RWPE1 (cell line): Measurements from ENCODE around the gene BMP2.

Experiments used
- CTCF ChIA-PET: fragments of 350-600 bp; sonication (Branson Sonifier 250); formaldehyde crosslinking; extraction: SDS; loops from one replicate; lab custom pipeline; 2021; lab: Yijun Ruan, JAX
- POLR2A ChIA-PET: fragments of 400-600 bp; formaldehyde crosslinking; extraction: SDS; loops from one replicate; lab custom pipeline; 2020; ENCODE audit warnings: antibody characterized with exemption; ENCODE audit not compliant: low non-redundant PET; lab: Yijun Ruan, JAX
- DNase-seq: peaks from one replicate; pipeline ENCODE4 v3.0.0; 2012; ENCODE audit warnings: low spot score
- H3K27ac ChIP-seq: fragments of 450-650 bp; 2 replicates; pipeline ENCODE4 v1.5.1; 2017
- CTCF ChIP-seq: fragments of 450-650 bp; conservative IDR thresholded peaks from 2 replicates; pipeline ENCODE4 v1.5.1; 2017; ENCODE audit warnings: low read depth, mild to moderate bottlenecking

The BMP2 gene

GRCh38 chr20:6767536-6768227 is at the start of gene BMP2:
Gene BMP2, plus strand, starts transcription at chr20:6767686. Its CDS starts 2,441 bp downstream, at chr20:6770127.
- peak; percentile 52 for DNase-seq
- ChIA-PET CTCF (interaction anchor here (1.4 to 1.9 kb wide), 2 partner anchors 131 to 518 kb away, joined by 4 to 5 read pairs; no protein-coding TSS in a partner anchor), POLR2A (no interaction called here)
- peak; percentile 32 for TF ChIP-seq CTCF
- H3K27ac ChIP-seq: peak within 1 kb of the TSS; percentile 88

GRCh38 chr20:6718662-6719368 is 48.7 kb upstream of the BMP2 start:
- POLR2A ChIA-PET: no interaction called here
- peak; percentile 88 for DNase-seq
- no peak overlapping the region for H3K27ac ChIP-seq

GRCh38 chr20:6719369-6719721 is 48.1 kb upstream of the BMP2 start:
- TF ChIP-seq CTCF: no peak
- no peak overlapping the region for H3K27ac ChIP-seq
- ChIA-PET POLR2A (no interaction called here), CTCF (no interaction called here)
- no peak for DNase-seq

More at GRCh38 chr20:6718662-6719368, 48.7 kb upstream of the BMP2 start:
- CTCF ChIA-PET: interaction anchor here (1.1 kb wide), 1 partner anchor 82 kb away, joined by 3 read pairs; no protein-coding TSS in a partner anchor
- no peak for TF ChIP-seq CTCF

GRCh38 chr20:6726761-6727160 is 40.7 kb upstream of the BMP2 start:
- no peak overlapping the region for H3K27ac ChIP-seq
- no peak for TF ChIP-seq CTCF
- ChIA-PET CTCF (no interaction called here), POLR2A (no interaction called here)
- no peak for DNase-seq

DNA sequence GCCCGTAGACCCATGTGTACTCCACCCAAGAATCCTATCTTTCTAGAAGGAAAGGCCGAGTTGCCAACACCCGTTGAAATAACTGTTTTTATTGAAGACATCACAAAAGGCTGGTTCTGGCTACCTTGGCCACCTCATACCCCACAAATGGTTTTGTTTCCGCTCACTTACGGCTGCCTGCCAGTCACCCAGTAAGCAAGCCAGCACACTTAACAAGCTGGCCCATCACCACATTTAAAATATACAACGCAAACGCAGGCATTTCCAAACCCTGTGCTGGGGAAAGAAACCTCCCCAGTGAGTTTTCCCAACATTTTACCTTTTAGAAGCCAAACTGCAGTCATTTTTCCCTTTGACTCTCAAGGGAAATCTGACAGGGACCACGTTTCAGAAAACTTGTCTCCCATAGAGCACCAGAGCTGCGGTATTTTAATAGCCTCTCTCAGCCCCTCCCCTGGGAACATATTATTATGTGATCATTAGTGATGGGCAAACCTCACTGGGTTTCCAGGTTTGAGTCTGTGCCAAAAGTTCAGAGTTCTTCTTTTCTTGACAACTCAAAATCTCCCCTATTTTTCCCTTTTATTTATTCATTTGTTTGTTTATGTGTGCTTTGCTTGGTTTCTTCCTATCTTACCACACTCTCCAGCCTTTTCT is 36.7 kb upstream of the BMP2 start:
- TF ChIP-seq CTCF: no peak
- H3K27ac ChIP-seq: no peak overlapping the region
- no peak for DNase-seq
- CTCF ChIA-PET: no interaction called here
- POLR2A ChIA-PET: no interaction called here

- no peak for DNase-seq
- CTCF ChIA-PET: no interaction called here
- no peak for TF ChIP-seq CTCF
- POLR2A ChIA-PET: no interaction called here
- no peak overlapping the region for H3K27ac ChIP-seq
Observed at GRCh38 chr20:6732001-6732447, 35.5 kb upstream of the BMP2 start.
